Measurements from ENCODE around the gene NEK4. TPM values are rescaled to one million over a fixed set of nuclear protein-coding genes. Genes with fewer than 3 reads are reported as not detected.
A peak's percentile ranks its signal among the peaks of the same experiment; 100 is the strongest.

Gene NEK4
- total and polyA plus RNA-seq, 2 of the 13 experiments (the other 11 are each of a cell fraction or from before 2014, with no cell fraction given) = 16.5 to 38.0 TPM

DNA sequence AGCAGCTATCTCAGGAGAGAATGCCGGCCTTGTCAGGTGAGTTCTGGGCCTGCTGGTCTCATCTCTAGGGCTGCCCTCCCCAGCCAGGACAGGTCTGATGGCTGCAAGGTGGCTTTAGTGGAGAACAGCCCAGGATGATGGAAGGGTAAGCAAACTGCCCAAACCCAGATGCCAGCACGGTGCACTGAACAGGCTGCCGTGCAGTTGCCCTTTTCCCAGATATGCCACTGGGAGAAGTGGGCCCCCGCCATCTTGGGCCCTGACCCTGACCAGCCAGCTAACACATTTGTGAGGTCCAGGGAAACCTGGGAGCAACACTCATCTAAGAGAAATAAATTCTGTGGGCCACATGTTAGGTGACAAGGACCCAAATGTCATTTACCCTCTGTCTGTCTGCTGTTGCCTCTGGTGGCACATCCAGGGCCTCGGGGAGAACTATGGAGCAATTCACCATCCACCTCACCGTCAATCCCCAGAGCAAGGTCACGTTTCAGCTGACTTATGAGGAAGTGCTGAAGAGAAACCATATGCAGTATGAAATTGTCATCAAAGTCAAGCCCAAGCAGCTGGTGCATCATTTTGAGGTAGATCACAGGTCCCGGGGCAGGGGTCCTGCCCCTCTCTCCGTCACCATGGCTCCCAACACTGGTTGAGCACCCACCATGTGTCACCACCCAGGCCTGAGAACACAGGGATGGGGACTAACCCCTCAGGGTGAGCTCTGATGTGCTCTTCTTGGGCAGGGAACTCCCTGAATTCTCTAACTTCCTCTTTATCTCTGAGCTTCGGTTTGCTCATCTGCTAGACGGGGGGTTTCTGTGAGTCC is 8.5 kb upstream of the NEK4 start (continued):
- TF ChIP-seq, protein P1, sequence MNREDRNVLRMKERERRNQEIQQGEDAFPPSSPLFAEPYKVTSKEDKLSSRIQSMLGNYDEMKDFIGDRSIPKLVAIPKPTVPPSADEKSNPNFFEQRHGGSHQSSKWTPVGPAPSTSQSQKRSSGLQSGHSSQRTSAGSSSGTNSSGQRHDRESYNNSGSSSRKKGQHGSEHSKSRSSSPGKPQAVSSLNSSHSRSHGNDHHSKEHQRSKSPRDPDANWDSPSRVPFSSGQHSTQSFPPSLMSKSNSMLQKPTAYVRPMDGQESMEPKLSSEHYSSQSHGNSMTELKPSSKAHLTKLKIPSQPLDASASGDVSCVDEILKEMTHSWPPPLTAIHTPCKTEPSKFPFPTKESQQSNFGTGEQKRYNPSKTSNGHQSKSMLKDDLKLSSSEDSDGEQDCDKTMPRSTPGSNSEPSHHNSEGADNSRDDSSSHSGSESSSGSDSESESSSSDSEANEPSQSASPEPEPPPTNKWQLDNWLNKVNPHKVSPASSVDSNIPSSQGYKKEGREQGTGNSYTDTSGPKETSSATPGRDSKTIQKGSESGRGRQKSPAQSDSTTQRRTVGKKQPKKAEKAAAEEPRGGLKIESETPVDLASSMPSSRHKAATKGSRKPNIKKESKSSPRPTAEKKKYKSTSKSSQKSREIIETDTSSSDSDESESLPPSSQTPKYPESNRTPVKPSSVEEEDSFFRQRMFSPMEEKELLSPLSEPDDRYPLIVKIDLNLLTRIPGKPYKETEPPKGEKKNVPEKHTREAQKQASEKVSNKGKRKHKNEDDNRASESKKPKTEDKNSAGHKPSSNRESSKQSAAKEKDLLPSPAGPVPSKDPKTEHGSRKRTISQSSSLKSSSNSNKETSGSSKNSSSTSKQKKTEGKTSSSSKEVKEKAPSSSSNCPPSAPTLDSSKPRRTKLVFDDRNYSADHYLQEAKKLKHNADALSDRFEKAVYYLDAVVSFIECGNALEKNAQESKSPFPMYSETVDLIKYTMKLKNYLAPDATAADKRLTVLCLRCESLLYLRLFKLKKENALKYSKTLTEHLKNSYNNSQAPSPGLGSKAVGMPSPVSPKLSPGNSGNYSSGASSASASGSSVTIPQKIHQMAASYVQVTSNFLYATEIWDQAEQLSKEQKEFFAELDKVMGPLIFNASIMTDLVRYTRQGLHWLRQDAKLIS (CRISPR knock-in tag; IDR thresholded peaks at IDR 0.05) = no peak
- TF ChIP-seq POLR2G (IDR thresholded peaks at IDR 0.05; ENCODE audit: low read depth, low read length) (no peak), ZNF121 (CRISPR knock-in tag; IDR thresholded peaks at IDR 0.05) (no peak), ZBTB21 (CRISPR knock-in tag; IDR thresholded peaks at IDR 0.05) (no peak)

DNA sequence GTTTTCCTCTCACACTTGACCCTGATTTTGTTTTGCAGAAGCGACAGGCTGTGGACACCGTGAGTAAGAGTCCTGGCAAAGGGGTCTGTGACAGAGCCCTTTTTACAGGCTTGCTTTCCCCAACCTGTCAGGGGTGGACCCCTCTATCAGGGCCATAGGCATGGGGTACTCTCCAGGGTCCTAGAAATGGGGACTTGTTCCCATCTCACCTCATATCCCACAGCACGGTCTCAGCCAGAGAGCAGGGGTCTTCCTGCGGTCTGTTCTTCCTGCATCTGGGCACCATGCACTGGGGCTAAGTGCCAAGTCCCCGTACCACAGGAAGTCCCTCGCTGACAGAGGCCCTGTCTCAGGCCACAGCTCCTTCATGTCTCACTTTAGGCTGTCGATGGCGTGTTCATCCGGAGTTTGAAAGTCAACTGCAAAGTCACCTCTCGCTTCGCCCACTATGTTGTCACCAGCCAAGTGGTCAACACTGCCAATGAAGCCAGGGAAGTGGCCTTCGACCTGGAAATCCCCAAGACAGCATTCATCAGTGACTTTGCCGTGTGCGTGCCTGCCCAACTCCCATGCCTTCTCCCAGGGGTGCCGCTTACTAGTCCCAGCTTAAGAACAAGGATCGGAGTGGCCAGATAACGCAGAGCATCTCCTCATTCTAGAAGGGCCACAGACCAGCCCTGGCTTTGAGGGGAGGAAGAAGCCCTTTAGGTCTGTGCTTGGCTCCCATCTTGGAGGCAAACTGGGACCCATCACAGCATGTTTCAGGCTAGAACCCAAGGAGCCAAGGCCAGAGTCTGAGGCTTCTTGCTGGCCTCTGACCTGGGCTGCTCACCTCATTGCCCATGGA is 7.4 kb upstream of the NEK4 start:
- WGBS (ENCODE audit: low lambda C conversion rate) = 94% methylated on average over 17 of the region's 17 CpGs
- Histone ChIP-seq H3K27me3 (ENCODE audit: control insufficient read depth in 1 of 2, insufficient read depth in 2 of 2, low read length in 2 of 2) (no peaks in the 10 kb centered on the region), H3K9ac (ENCODE audit: insufficient read depth, low read depth, low read length) (no peak overlapping the region), H4K20me1 (ENCODE audit: insufficient read depth, low read length) (no peaks in the 10 kb centered on the region), H3K4me3 (replicated peaks in 1 of 3; ENCODE audit: insufficient read depth in 1 of 3, low read depth in 2 of 3, low read length in 3 of 3) (no peak overlapping the region), H3K36me3 (replicated peaks in 1 of 2; ENCODE audit: control insufficient read depth in 1 of 2, insufficient read depth in 2 of 2, low read length in 2 of 2) (no peaks in the 10 kb centered on the region), H3K9me3 (ENCODE audit: low read length) (no peaks in the 10 kb centered on the region), H3K79me2 (ENCODE audit: insufficient read depth, low read length) (no peaks in the 10 kb centered on the region), H2AFZ (ENCODE audit: low read length) (no peak overlapping the region), H3K27ac (ENCODE audit: extremely low read length, insufficient read depth, low read length) (peak overlapping the region; percentile 32), H3K4me1 (ENCODE audit: insufficient read depth, low read length) (peaks cover 81% of the 10 kb centered on the region), H3K4me2 (ENCODE audit: low read depth, low read length) (no peak overlapping the region)
- intact Hi-C loops (cut with micrococcal nuclease; ENCODE audit: unreplicated experiment) (loop anchor here (10.0 kb wide), 1 partner anchor 47 kb away; no protein-coding TSS in a partner anchor), in situ Hi-C loops (cut with HindIII; ENCODE audit: extremely low pct_ligation_motif_present, low pct_unique_long_range_greater_than_20kb) (no loop called here)
- DNase-seq (ENCODE audit: low spot score) (no peak), ATAC-seq (no peak), FAIRE-seq (no peak)
- ChIA-PET POLR2A (interaction anchor here (2.3 to 18.4 kb wide), 2 partner anchors 7 to 18 kb away, joined by 9 to 466 read pairs; partner anchors contain the start of genes ITIH3 and NEK4), CTCF (ENCODE audit: low intra/inter-chr PET ratio, low total read pairs) (no interaction called here)
- no TSS peak for BruUV-seq (replicated peaks)
- TF ChIP-seq, protein P2, sequence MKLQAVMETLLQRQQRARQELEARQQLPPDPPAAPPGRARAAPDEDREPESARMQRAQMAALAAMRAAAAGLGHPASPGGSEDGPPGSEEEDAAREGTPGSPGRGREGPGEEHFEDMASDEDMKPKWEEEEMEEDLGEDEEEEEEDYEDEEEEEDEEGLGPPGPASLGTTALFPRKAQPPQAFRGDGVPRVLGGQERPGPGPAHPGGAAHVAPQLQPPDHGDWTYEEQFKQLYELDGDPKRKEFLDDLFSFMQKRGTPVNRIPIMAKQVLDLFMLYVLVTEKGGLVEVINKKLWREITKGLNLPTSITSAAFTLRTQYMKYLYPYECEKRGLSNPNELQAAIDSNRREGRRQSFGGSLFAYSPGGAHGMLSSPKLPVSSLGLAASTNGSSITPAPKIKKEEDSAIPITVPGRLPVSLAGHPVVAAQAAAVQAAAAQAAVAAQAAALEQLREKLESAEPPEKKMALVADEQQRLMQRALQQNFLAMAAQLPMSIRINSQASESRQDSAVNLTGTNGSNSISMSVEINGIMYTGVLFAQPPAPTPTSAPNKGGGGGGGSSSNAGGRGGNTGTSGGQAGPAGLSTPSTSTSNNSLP (IDR thresholded peaks at IDR 0.05; ENCODE audit: low read depth, low read length) = no peak
- TF ChIP-seq ZNF44 (CRISPR knock-in tag; IDR thresholded peaks at IDR 0.05) (0 out of 2 replicates have a peak, but pooled peaks have one; percentile 6), ZNF567 (CRISPR knock-in tag; IDR thresholded peaks at IDR 0.05; ENCODE audit: borderline replicate concordance) (no peak), ZNF772 (CRISPR knock-in tag; IDR thresholded peaks at IDR 0.05) (peak; percentile 27; the same call in 1 of the 2 replicates), ATRX (CRISPR knock-in tag; IDR thresholded peaks at IDR 0.05; ENCODE audit: borderline replicate concordance) (no peak)
- TF ChIP-seq, protein P3, sequence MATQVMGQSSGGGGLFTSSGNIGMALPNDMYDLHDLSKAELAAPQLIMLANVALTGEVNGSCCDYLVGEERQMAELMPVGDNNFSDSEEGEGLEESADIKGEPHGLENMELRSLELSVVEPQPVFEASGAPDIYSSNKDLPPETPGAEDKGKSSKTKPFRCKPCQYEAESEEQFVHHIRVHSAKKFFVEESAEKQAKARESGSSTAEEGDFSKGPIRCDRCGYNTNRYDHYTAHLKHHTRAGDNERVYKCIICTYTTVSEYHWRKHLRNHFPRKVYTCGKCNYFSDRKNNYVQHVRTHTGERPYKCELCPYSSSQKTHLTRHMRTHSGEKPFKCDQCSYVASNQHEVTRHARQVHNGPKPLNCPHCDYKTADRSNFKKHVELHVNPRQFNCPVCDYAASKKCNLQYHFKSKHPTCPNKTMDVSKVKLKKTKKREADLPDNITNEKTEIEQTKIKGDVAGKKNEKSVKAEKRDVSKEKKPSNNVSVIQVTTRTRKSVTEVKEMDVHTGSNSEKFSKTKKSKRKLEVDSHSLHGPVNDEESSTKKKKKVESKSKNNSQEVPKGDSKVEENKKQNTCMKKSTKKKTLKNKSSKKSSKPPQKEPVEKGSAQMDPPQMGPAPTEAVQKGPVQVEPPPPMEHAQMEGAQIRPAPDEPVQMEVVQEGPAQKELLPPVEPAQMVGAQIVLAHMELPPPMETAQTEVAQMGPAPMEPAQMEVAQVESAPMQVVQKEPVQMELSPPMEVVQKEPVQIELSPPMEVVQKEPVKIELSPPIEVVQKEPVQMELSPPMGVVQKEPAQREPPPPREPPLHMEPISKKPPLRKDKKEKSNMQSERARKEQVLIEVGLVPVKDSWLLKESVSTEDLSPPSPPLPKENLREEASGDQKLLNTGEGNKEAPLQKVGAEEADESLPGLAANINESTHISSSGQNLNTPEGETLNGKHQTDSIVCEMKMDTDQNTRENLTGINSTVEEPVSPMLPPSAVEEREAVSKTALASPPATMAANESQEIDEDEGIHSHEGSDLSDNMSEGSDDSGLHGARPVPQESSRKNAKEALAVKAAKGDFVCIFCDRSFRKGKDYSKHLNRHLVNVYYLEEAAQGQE (IDR thresholded peaks at IDR 0.05; ENCODE audit: borderline replicate concordance in 1 of 2, low read depth in 1 of 2, low read length in 2 of 2) = peak in 1 of 2 experiments; percentile 70; a peak in 3 of 4 replicates

Measured in HepG2 (cell line).